PFSK-1 (cell line): ENCODE results near the gene RABGAP1. TPM values are rescaled to one million over a fixed set of nuclear protein-coding genes. Genes with fewer than 3 reads are reported as not detected.

Experiments used
- FOXP2 ChIP-seq: optimal IDR thresholded peaks from 2 replicates; pipeline ENCODE3; 2011; ENCODE audit warnings: borderline replicate concordance, control low read depth, inconsistent platforms; ENCODE audit not compliant: insufficient read depth; ENCODE audit errors: extremely low read length, extremely low read depth
- POLR2AphosphoS5 ChIP-seq: IDR thresholded peaks from 2 replicates; pipeline ENCODE4 v1.6.1; 2012; ENCODE audit warnings: low read depth, mild to moderate bottlenecking, control low read depth, low read length, moderate library complexity
- SIN3A ChIP-seq: IDR thresholded peaks from 2 replicates; pipeline ENCODE4 v1.6.1; 2012; ENCODE audit warnings: mild to moderate bottlenecking, low read length, moderate library complexity, borderline replicate concordance; ENCODE audit not compliant: insufficient read depth
- TAF1 ChIP-seq: IDR thresholded peaks from 2 replicates; pipeline ENCODE4 v1.6.1; 2012; ENCODE audit warnings: low read length, control low read depth, borderline replicate concordance; ENCODE audit not compliant: insufficient read depth
- polyA plus RNA-seq: library from polyadenylated mRNA; unstranded; fragments of >200 nt; gene quantifications from one replicate; pipeline ENCODE4 v1.2.1, GENCODE V29; 2012; ENCODE audit warnings: low read depth, missing spikeins; ENCODE audit not compliant: insufficient read length
- TF ChIP-seq, protein P1 (sequence below), 2 experiments: IDR thresholded peaks; 2 replicates each; pipeline versions ENCODE4 v1.6.1 to v1.8.0; 2011 to 2012; ENCODE audit warnings: low read depth in 2 of 2, low read length in 2 of 2, control low read depth in 1 of 2, inconsistent platforms in 1 of 2, mild to moderate bottlenecking in 1 of 2, moderate library complexity in 1 of 2; ENCODE audit not compliant: insufficient read depth in 1 of 2

RABGAP1 gene
- 14.0 TPM for polyA plus RNA-seq

DNA sequence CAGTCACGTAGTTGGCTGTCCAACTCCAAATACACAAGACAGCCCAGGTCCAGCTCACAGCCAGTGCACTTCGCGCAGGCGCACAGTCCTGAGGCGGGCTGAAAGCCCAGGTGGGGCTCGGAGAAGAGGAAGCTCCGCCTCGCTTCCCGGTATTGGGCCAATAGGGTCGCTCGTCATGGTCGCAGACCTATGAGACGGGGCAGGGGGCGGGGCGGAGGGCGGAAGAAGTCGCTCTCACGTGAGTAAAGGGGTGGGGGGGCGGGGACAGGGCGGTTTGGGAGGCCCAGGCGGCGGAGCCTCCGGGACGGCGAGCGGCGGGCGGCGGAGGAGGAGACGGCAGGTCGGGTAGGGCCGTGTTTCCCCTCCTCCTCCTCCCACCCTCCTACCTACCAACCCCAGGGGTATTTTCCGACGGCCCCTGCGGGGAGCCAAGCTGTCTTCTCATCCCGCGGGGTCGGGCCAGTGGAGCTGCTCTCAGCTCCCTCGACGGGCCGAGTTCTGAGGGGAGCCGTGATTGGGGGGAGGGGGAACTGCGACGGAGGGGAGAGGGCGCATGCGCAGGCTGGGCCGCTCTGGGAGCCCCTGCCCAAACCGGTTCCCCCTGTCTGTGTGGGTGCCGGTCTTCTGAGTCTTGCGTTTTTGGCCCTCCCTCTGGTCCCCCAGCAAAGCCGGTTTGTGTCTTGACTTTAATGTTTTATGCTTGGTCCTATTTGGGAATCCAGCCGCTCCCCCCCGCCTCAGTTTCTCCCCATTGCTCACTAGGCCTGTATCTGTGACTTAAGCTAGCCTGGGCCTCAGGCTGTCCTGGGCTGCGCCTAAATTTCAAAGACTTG is at the start of gene RABGAP1:
TSS of gene RABGAP1 (plus strand) at position 272 of the 833 bp plus-strand sequence. CDS start 16,040 bp downstream, outside the sequence.
- TF ChIP-seq SIN3A (peak; percentile 10; the same call in 1 of the 2 replicates), POLR2AphosphoS5 (peak; percentile 88), FOXP2 (peak; percentile 63), TAF1 (peak; percentile 6; the same call in 1 of the 2 replicates)
- TF ChIP-seq, protein P1, sequence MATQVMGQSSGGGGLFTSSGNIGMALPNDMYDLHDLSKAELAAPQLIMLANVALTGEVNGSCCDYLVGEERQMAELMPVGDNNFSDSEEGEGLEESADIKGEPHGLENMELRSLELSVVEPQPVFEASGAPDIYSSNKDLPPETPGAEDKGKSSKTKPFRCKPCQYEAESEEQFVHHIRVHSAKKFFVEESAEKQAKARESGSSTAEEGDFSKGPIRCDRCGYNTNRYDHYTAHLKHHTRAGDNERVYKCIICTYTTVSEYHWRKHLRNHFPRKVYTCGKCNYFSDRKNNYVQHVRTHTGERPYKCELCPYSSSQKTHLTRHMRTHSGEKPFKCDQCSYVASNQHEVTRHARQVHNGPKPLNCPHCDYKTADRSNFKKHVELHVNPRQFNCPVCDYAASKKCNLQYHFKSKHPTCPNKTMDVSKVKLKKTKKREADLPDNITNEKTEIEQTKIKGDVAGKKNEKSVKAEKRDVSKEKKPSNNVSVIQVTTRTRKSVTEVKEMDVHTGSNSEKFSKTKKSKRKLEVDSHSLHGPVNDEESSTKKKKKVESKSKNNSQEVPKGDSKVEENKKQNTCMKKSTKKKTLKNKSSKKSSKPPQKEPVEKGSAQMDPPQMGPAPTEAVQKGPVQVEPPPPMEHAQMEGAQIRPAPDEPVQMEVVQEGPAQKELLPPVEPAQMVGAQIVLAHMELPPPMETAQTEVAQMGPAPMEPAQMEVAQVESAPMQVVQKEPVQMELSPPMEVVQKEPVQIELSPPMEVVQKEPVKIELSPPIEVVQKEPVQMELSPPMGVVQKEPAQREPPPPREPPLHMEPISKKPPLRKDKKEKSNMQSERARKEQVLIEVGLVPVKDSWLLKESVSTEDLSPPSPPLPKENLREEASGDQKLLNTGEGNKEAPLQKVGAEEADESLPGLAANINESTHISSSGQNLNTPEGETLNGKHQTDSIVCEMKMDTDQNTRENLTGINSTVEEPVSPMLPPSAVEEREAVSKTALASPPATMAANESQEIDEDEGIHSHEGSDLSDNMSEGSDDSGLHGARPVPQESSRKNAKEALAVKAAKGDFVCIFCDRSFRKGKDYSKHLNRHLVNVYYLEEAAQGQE (IDR thresholded peaks at IDR 0.05; ENCODE audit: insufficient read depth in 1 of 2, low read depth in 2 of 2, low read length in 2 of 2), result peak; percentile 30 to 40; a peak in 1 of 4 replicates

DNA sequence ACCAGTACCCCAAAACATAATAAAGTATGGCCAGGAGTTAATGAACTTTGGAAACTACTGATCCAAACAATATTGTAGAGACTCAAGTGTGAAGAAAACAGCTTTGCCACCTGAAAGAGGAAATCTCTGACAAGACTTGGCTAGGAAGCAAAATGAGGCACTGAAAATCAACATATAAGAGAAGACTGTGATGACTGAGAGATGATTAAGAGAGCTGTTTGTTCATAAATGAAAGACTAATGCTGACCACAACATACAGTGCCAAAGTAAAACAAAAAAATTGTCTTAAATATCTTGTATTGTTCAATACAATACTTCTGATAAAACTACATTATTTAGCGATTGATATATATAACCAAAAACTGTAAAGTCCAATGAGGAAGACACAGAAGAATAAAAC is 42.9 kb upstream of the RABGAP1 start:
- TF ChIP-seq FOXP2, result no peak
- no peak for TF ChIP-seq SIN3A
- TF ChIP-seq POLR2AphosphoS5, result no peak
- TF ChIP-seq, protein P1 (IDR thresholded peaks at IDR 0.05; ENCODE audit: insufficient read depth in 1 of 2, low read depth in 2 of 2, low read length in 2 of 2), result no peak
- TF ChIP-seq TAF1, result no peak

DNA sequence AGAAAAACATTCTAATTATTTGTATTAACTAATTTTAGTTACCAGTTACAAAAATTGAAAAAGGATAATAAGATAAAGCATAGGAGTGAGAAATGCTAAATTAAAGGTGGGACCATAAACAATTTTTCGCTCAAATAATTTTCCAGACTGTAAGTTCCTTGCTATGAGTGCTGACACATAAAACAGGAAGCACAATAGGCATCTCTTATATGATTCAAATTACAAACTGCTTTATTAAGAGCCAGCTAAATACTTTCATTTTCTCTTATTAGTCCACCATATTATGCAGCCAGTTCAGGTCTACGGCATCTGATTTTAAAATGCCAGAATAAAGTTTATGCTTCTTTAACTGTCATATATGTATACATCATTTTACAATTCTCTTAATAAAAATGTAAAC is 40.0 kb upstream of the RABGAP1 start:
- TF ChIP-seq SIN3A, result no peak
- no peak for TF ChIP-seq FOXP2
- no peak for TF ChIP-seq POLR2AphosphoS5
- no peak for TF ChIP-seq TAF1
- TF ChIP-seq, protein P1 (IDR thresholded peaks at IDR 0.05; ENCODE audit: insufficient read depth in 1 of 2, low read depth in 2 of 2, low read length in 2 of 2), result no peak

DNA sequence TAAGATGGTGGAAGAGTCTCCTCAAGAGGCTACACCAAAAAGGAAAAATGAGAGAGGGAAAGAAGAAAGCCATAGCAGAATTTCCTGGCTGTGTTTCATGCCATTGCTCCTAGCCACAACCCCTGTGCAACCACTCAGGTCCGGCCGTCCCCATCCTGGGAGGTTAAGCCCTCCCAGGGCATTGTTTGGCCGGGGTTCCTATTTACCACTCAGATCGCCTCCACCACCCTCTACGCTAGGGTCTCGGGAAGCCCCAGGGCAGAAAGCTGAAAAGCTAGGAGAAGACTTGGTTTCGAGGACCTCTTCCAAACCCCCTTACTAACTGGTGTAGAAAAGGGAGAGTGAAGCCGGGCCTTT is 36.4 kb upstream of the RABGAP1 start:
- no peak for TF ChIP-seq SIN3A
- TF ChIP-seq FOXP2, result no peak
- TF ChIP-seq, protein P1 (IDR thresholded peaks at IDR 0.05; ENCODE audit: insufficient read depth in 1 of 2, low read depth in 2 of 2, low read length in 2 of 2), result no peak
- no peak for TF ChIP-seq TAF1
- TF ChIP-seq POLR2AphosphoS5, result no peak
